CD4-positive, alpha-beta T cell treated with Interleukin-6 at 100 ng/mL for 8 hours (primary cell): ENCODE measurements around the gene FHL1.
A peak's percentile ranks its signal among the peaks of the same experiment; 100 is the strongest.
"Not testable (repeated sequence)": the region's sequence is repeated elsewhere in the genome, so short reads cannot be mapped to it uniquely, and the experiment has no call there.

ENCODE experiments used
- DNase-seq: peaks from one replicate; pipeline ENCODE4 v3.0.0-alpha.2; 2020; ENCODE audit warnings: mixed read lengths, low spot score

FHL1 gene

GRCh38 chrX:136209016-136209738 lies 61.8 kb downstream of the FHL1 start:
- peak; percentile 25 for DNase-seq

GRCh38 chrX:136209751-136210150 lies 62.4 kb downstream of the FHL1 start:
- DNase-seq: no peak

- DNase-seq: no peak
These were observed 62.9 kb downstream of the FHL1 start for GRCh38 chrX:136210243-136210642.

GRCh38 chrX:136210806-136211205 lies 63.5 kb downstream of the FHL1 start:
- no peak for DNase-seq

- no peak for DNase-seq
These were observed 64.6 kb downstream of the FHL1 start for GRCh38 chrX:136211766-136212556.

- DNase-seq: no peak
These were observed 65.3 kb downstream of the FHL1 start for GRCh38 chrX:136212557-136213111.

GRCh38 chrX:136214551-136214950 lies 67.2 kb downstream of the FHL1 start:
- DNase-seq: no peak

GRCh38 chrX:136215559-136215958 lies 68.2 kb downstream of the FHL1 start:
- DNase-seq: no peak

- no peak for DNase-seq
These were observed 72.6 kb downstream of the FHL1 start for GRCh38 chrX:136219893-136220292.

- no peak for DNase-seq
These were observed 73.2 kb downstream of the FHL1 start for GRCh38 chrX:136220540-136220939.

GRCh38 chrX:136220951-136221350 lies 73.6 kb downstream of the FHL1 start:
- DNase-seq: no peak

GRCh38 chrX:136221851-136222513 lies 74.6 kb downstream of the FHL1 start:
- no peak for DNase-seq

GRCh38 chrX:136227074-136227473 lies 79.7 kb downstream of the FHL1 start:
- no peak for DNase-seq

GRCh38 chrX:136227948-136228838 lies 80.9 kb downstream of the FHL1 start:
- peak; percentile 35 for DNase-seq

- no peak for DNase-seq
These were observed 81.5 kb downstream of the FHL1 start for GRCh38 chrX:136228839-136229207.

- DNase-seq: no peak
These were observed 89.7 kb downstream of the FHL1 start for GRCh38 chrX:136237074-136237473.

GRCh38 chrX:136237849-136238248 lies 90.5 kb downstream of the FHL1 start:
- DNase-seq: not testable (repeated sequence)

- no peak for DNase-seq
These were observed 98.9 kb downstream of the FHL1 start for GRCh38 chrX:136246201-136246600.

- DNase-seq: no peak
These were observed 103.1 kb downstream of the FHL1 start for GRCh38 chrX:136250191-136251040.
